GM18498 (cell line): ENCODE data around the gene TTL.
"Not testable (repeated sequence)": the region's sequence is repeated elsewhere in the genome, so short reads cannot be mapped to it uniquely, and the experiment has no call there.

Experiments
- ATAC-seq: cut with Tn5 transposase; IDR thresholded peaks from one replicate; pipeline ENCODE4 v1.9.1; 2021; ENCODE audit warnings: mild to moderate bottlenecking, moderate library complexity; ENCODE audit not compliant: unreplicated experiment

TTL gene

DNA sequence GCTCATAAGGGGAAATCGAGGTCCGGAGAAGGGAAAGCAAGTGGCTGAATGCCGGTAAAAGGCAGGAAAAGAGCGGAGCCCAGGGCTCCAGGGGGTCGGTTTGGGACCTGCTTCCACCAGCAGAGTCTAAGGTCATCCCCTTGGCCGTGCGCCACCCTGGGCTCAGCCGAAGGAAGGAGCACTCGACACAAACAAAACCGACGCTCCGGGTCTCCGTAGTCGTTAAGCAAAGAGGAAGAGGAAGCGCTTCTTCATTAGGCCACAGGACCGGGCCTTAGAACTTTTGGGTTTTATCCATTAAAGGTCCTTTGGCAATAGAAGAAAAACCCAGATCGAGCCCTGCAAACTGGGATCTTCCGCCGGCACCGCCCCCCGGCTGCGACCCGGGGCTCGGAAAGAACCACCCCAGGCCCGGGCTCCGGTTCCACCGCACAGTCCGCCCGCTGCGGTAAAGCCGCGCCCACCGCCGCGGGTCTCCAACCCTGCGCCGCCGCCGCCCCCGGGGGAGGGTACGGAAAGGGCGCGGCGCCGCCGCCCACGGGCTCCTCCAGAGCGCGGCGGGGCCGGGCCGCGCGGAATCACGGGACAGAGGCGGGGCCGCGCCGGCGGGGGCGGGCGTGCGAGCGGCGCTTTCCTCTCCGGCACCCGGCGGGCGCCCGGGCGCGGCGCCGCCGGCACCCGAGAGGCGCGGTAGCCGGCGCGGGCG lies at the start of gene TTL:
TTL (plus strand) TSS at position 629 of the 706 bp plus-strand sequence. CDS start 189 bp downstream, outside the sequence.
- peak; percentile 84 for ATAC-seq

DNA sequence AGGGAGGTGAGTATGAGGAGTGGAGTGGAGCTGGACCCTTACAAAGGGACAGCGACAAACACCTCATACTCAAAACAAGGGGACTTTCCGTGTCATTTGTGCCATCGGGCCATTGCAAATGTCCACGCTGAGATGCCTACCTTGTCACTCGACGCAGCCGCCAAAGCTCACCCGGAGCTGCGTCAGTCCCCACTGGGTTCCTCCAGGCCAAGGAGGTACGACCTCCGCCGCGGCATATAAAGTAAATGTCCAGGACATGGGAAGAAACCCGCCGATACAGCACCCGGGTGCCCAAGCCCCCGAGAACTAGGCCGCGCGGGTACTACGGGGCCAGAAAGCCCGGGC lies 49.6 kb upstream of the TTL start:
- not testable (repeated sequence) for ATAC-seq

DNA sequence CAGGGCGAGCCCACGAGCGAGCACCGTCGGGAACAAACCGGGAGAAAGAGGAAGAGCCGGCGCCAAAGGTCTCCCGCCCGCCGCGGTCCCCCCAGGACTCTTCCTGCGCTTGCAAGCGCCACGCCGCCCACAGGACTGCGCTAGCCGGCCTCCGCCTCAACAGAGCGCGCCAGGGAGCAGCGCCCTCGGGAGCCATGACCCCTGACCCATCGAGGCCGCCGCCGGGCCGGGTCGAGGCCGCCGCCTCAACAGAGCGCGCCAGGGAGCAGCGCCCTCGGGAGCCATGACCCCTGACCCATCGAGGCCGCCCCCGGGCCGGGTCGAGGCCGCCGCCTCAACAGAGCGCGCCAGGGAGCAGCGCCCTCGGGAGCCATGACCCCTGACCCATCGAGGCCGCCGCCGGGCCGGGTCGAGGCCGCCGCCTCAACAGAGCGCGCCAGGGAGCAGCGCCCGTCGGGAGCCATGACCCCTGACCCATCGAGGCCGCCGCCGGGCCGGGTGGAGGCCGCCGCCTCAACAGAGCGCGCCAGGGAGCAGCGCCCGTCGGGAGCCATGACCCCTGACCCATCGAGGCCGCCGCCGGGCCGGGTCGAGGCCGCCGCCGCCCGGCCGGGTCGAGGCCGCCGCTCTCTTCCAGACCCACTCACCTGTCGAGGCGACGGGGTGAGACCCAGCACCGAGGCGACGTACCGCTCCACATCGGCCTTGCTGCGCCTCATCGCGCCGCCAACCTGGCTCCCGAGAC lies 49.0 kb upstream of the TTL start:
- peak; percentile 46 for ATAC-seq

DNA sequence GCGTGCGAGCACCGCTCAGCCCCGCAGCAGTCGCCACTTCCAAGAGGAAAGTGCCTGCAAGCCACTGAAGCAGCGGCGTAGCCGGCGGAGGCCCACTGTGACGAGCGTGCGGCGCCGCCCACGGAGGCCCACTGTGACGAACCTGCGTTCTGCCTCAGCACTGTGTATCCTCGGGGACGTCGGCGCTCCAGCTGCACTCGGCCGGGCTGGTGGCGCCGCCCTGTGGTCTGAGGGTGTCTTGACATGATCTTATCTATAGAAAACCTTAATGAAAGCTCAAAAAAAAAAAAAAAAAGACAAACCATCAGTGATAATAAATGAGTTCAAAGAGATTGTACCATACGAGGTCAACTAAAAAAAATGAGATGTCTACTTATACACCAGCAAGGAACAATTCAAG lies 48.5 kb upstream of the TTL start, which contains the start of gene RGPD8:
RGPD8 (minus strand) TSS at position 166 of the 400 bp plus-strand sequence. CDS start 192 bp downstream, outside the sequence.
- ATAC-seq = peak; percentile 99

- ATAC-seq = no peak
These were observed 47.8 kb upstream of the TTL start for GRCh38 chr2:112433932-112434730.

GRCh38 chr2:112434890-112435715 lies 46.9 kb upstream of the TTL start:
- ATAC-seq = not testable (repeated sequence)

- not testable (repeated sequence) for ATAC-seq
These were observed 46.1 kb upstream of the TTL start for GRCh38 chr2:112435716-112436431.

GRCh38 chr2:112436993-112437392 lies 45.0 kb upstream of the TTL start:
- ATAC-seq = not testable (repeated sequence)

DNA sequence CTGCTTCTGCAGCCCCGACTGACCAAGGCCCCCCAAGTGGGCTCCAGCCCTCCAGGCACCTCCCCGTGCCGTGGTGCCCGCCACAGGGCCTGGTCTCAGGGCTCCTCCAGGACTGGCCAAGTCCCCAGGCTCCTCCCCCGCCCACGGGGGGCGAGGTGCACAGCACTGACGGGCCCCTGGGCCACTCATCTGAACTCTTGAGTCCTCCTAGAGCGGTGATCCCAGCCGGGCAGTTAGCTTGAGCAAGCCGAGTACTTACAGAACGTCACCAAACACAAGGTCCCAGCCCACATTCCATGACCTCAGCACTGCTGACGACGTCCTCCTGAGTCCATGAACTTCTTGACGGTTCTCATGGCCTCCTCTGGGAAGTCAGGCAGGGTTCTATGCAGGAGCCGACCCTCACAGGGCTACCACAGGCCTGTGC lies 44.5 kb upstream of the TTL start:
- not testable (repeated sequence) for ATAC-seq

- not testable (repeated sequence) for ATAC-seq
These were observed 43.2 kb upstream of the TTL start for GRCh38 chr2:112438603-112439261.

GRCh38 chr2:112444256-112444655 lies 37.7 kb upstream of the TTL start:
- not testable (repeated sequence) for ATAC-seq

DNA sequence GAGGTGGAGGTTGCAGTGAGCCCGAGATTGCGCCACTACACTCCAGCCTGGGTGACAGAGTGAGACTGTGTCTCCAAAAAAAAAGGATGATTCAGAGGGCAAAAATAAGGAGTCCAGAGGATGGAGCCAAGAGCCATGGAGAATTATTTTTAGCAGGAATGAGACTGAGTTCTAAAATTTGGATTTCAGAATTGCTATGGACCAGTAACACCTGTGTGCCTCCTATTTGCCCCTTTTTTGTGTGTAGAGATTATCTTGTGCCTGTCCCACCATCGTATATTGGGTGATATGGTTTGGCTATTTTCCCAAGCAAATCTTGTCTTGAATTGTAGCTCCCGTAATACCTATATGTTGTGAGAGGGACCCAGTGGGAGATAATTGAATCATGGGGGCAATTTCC lies 32.1 kb upstream of the TTL start:
- no peak for ATAC-seq

DNA sequence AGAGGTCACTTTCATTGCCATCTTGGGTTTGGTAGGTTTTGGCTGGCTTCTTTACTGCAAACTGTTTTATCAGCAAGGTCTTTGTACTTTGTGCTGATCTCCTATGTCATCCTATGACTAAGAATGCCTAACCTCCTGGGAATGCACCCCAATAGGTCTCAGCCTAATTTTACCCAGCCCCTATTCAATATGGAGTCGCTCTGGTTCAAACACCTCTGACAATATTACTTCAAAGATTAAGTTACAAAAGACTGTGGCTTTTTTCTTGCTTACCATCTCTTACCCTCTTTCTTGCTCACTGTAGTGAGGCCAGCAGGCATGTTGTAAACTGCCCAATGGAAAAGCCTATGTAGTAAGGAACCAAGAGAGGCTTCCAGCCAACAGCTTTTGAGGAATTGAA lies 30.6 kb upstream of the TTL start:
- no peak for ATAC-seq

- no peak for ATAC-seq
These were observed 27.4 kb upstream of the TTL start for GRCh38 chr2:112454586-112454985.

GRCh38 chr2:112459372-112459771 lies 22.6 kb upstream of the TTL start:
- no peak for ATAC-seq

- ATAC-seq = no peak
These were observed 19.8 kb upstream of the TTL start for GRCh38 chr2:112462178-112462577.

GRCh38 chr2:112463256-112463655 lies 18.7 kb upstream of the TTL start:
- no peak for ATAC-seq

DNA sequence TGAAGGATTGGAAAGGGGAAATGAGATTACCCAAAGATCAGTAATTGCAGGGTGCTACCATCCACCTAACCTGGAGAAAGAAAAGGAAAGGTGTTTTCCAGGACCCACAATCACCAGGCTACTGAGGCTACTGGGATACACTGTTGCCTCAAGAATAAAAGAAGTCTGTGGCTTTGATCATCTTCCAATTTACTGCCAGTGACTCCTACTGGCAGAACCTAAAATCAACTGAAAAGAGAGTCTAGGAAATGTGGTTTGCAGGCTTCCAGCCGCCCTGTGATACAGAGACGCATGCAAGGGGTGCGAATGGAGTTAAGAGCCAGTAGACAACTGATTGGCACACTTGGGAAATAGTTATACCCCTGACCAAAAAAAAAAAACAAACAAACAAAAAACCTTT lies 16.6 kb upstream of the TTL start:
- no peak for ATAC-seq

DNA sequence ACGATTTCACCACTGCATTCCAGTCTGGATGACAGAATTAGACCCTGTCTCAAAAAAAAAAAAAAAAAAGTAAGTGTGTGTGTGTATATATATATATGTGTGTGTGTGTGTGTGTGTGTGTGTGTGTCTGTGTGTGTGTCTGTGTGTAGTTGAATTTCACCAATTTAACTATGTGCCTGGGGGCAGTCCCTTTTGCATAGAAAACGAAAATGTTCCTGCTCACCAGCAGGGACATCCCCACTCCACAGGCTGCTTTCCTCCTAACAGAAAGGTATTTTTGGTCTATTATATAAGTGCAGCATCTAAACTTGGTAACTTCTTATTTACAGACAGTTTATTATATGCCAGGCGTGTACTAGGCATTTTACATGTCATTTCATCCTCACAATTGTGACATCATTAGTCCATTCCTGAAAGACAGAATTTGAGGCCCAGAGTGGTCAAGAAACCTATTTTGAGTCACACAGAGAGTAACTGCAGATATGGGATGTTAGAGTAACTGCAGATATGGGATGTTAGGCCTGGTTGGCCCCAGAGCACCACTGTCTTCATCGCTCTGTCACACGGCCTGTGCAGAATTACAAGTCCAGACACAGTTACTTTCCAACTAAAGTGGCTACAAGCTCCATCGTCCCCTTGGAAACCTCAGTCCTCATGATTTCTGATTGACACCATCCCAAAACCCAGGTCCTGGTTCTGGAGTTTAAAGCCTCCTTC lies 9.3 kb upstream of the TTL start:
- no peak for ATAC-seq
